ENCODE measurements around the gene CAMTA2. TPM values are rescaled to one million over a fixed set of nuclear protein-coding genes. Genes with fewer than 3 reads are reported as not detected.
"Not testable (repeated sequence)": the region's sequence is repeated elsewhere in the genome, so short reads cannot be mapped to it uniquely, and the experiment has no call there.

CAMTA2 gene
- total RNA-seq, 1 donor from 2014 or later, result 34.1 TPM

DNA sequence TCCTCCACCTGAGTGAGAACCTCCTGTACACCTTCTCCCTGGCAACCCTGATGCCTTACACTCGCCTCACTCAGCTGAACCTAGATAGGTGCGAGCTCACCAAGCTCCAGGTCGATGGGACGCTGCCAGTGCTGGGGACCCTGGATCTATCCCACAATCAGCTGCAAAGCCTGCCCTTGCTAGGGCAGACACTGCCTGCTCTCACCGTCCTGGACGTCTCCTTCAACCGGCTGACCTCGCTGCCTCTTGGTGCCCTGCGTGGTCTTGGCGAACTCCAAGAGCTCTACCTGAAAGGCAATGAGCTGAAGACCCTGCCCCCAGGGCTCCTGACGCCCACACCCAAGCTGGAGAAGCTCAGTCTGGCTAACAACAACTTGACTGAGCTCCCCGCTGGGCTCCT is 54.7 kb downstream of the CAMTA2 start:
- no peak overlapping the region for H3K27ac Mint-ChIP-seq
- no peaks in the 10 kb centered on the region for H3K4me1 Mint-ChIP-seq (ENCODE audit: low read depth)
- H3K36me3 Mint-ChIP-seq (ENCODE audit: insufficient read depth), result peaks cover 3% of the 10 kb centered on the region
- no peaks in the 10 kb centered on the region for H3K27me3 Mint-ChIP-seq
- no peak for DNase-seq (ENCODE audit: low spot score, unreplicated experiment)
- no peaks in the 10 kb centered on the region for H3K9me3 Mint-ChIP-seq (ENCODE audit: low read depth)
- TF ChIP-seq, protein P1, sequence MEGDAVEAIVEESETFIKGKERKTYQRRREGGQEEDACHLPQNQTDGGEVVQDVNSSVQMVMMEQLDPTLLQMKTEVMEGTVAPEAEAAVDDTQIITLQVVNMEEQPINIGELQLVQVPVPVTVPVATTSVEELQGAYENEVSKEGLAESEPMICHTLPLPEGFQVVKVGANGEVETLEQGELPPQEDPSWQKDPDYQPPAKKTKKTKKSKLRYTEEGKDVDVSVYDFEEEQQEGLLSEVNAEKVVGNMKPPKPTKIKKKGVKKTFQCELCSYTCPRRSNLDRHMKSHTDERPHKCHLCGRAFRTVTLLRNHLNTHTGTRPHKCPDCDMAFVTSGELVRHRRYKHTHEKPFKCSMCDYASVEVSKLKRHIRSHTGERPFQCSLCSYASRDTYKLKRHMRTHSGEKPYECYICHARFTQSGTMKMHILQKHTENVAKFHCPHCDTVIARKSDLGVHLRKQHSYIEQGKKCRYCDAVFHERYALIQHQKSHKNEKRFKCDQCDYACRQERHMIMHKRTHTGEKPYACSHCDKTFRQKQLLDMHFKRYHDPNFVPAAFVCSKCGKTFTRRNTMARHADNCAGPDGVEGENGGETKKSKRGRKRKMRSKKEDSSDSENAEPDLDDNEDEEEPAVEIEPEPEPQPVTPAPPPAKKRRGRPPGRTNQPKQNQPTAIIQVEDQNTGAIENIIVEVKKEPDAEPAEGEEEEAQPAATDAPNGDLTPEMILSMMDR (IDR thresholded peaks at IDR 0.05; ENCODE audit: unreplicated experiment), result no peak
- H3K4me3 Mint-ChIP-seq (ENCODE audit: low read depth), result no peak overlapping the region

DNA sequence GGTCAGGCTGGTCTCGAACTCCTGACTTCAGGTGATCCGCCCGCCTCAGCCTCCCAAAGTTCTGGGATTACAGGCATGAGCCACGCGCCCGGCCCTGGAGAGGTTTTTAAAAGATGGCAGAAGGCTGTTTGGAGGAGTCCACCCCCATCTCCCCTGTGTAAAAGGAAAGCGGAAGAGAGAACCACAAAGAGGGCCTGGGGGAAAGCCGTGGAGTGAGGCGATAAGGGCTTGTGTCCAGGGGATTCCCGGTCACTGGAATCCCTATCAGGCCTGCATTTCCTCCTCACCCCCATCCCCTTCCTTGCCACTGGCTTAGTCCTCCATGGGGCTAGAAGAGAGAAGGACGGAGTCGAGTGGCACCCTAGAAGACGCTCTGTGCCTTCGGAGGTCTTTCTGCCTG is 55.5 kb downstream of the CAMTA2 start, which contains the start of gene GP1BA:
Gene GP1BA, plus strand, starts transcription at position 315 of the 400 bp plus-strand sequence. CDS start 328 bp downstream, outside the sequence.
- Mint-ChIP-seq H3K4me1 (ENCODE audit: low read depth) (no peaks in the 10 kb centered on the region), H3K27me3 (no peaks in the 10 kb centered on the region), H3K27ac (no peak within 1 kb of the TSS), H3K36me3 (ENCODE audit: insufficient read depth) (no peaks in the 10 kb centered on the region), H3K9me3 (ENCODE audit: low read depth) (no peaks in the 10 kb centered on the region), H3K4me3 (ENCODE audit: low read depth) (no peak within 1 kb of the TSS)
- no peak for DNase-seq (ENCODE audit: low spot score, unreplicated experiment)
- TF ChIP-seq, protein P1 (IDR thresholded peaks at IDR 0.05; ENCODE audit: unreplicated experiment), result no peak

DNA sequence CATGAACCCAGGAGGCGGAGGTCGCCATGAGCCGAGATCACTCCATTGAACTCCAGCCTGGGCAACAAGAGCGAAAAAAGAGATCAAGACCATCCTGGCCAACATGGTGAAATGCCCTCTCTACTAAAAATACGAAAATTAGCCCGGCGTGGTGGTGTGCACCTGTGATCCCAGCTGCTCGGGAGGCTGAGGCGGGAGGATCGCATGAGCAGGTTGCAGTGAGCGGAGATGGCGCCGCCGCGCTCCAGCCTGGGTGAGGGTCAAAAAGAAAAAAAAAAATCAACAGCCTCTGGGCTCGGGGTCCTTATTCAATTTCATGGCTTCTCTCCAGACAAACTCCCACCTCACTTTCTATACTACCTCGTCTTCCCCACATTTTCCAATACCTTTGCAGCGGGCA is 58.6 kb downstream of the CAMTA2 start:
- H3K4me3 Mint-ChIP-seq (ENCODE audit: low read depth), result no peak overlapping the region
- TF ChIP-seq, protein P1 (IDR thresholded peaks at IDR 0.05; ENCODE audit: unreplicated experiment), result no peak
- DNase-seq (ENCODE audit: low spot score, unreplicated experiment), result no peak
- H3K4me1 Mint-ChIP-seq (ENCODE audit: low read depth), result peaks cover 3% of the 10 kb centered on the region
- H3K27ac Mint-ChIP-seq, result no peak overlapping the region
- H3K27me3 Mint-ChIP-seq, result no peaks in the 10 kb centered on the region
- H3K36me3 Mint-ChIP-seq (ENCODE audit: insufficient read depth), result no peaks in the 10 kb centered on the region
- H3K9me3 Mint-ChIP-seq (ENCODE audit: low read depth), result no peaks in the 10 kb centered on the region

DNA sequence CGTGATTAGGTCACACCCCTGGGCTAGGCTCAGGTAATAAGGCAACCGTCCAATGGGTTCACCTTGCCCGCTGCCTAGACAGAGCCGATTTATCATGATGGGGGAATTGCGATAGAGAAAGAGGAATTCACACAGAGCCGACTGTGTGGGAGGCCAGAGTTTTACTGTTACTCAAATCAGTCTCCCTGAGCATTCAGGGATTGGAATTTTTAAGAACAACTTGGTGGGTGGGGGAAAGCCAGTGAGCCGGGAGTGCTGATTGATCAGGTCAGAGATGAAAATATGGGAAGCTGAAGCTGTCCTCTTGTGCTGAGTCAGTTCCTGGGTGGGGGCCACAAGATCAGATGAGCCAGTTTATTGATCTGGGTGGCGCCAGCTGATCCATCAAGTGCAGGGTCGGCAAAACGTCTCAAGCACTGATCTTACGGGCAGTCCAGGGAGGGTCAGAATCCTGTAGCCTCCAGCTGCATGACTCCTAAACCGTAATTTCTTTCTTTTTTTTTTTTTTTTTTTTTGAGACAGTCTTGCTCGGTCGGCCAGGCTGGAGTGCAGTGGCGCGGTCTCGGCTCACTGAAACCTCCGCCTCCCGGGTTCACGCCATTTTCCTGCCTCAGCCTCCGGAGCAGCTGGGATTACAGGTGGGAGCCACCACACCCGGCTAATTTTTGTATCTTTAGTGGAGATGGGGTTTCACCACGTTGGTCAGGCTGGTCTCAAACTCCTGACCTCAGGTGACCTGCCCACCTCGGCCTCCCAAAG is 60.7 kb downstream of the CAMTA2 start:
- H3K27me3 Mint-ChIP-seq; H3K36me3 Mint-ChIP-seq (ENCODE audit: insufficient read depth); H3K4me1 Mint-ChIP-seq (ENCODE audit: low read depth); H3K4me3 Mint-ChIP-seq (ENCODE audit: low read depth); DNase-seq (ENCODE audit: low spot score, unreplicated experiment); H3K9me3 Mint-ChIP-seq (ENCODE audit: low read depth): not testable (repeated sequence)
- peak overlapping the region; percentile 67 for H3K27ac Mint-ChIP-seq

DNA sequence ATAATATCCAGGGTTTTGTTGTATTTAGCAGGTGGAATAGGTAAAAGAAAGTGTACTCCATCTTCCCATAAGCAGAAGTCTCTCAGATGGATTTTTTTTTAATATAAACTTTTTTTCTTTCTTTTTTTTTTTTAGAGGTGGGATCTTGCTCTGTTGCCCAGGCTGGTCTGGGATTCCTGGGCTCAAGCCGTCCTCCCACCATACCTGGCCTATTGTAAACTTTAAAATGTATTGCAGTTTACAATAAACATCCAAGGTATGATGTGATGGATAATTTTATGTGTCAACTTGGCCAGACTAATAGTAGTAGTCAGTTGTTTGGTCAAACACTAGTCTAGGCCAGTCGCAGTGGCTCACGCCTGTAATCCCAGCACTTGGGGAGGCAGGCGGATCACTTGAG is 66.2 kb downstream of the CAMTA2 start:
- no peaks in the 10 kb centered on the region for H3K9me3 Mint-ChIP-seq (ENCODE audit: low read depth)
- H3K27me3 Mint-ChIP-seq, result peaks cover 4% of the 10 kb centered on the region
- no peak overlapping the region for H3K4me3 Mint-ChIP-seq (ENCODE audit: low read depth)
- no peak for DNase-seq (ENCODE audit: low spot score, unreplicated experiment)
- no peaks in the 10 kb centered on the region for H3K36me3 Mint-ChIP-seq (ENCODE audit: insufficient read depth)
- H3K4me1 Mint-ChIP-seq (ENCODE audit: low read depth), result no peaks in the 10 kb centered on the region
- TF ChIP-seq, protein P1 (IDR thresholded peaks at IDR 0.05; ENCODE audit: unreplicated experiment), result no peak
- no peak overlapping the region for H3K27ac Mint-ChIP-seq
